ENCODE measurements around the gene ROR2. TPM values are rescaled to one million over a fixed set of nuclear protein-coding genes. Genes with fewer than 3 reads are reported as not detected.

ROR2 gene
- total RNA-seq, 2 donors from 2014 or later: 24.7 to 28.4 TPM

DNA sequence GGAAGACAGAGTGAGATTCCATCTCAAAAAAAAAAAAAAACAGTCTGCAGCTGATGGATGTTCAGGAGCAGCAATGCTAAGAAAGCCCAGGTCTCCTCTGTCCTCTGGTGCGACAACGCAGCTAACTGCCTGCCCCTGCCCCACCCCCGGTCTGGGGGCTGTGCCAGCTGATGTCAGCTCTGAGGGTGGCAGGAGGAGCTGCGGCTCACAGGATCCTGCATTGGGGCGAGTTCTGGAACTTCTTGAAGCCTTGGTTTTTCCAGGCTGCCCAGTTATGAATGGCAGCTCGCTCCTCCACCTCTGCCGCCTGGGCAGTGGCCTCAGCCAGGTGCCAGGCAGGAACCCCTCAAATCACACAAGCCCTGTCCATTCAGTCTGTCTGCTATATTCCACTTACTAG is 113.5 kb downstream of the ROR2 start:
- intact Hi-C loops (cut with DNase I): loop anchor here in 1 of 2 donors (5.0 kb wide), 1 partner anchor 36 kb away; no protein-coding TSS in a partner anchor
- peak; percentile 75 for DNase-seq (ENCODE audit: low spot score)

DNA sequence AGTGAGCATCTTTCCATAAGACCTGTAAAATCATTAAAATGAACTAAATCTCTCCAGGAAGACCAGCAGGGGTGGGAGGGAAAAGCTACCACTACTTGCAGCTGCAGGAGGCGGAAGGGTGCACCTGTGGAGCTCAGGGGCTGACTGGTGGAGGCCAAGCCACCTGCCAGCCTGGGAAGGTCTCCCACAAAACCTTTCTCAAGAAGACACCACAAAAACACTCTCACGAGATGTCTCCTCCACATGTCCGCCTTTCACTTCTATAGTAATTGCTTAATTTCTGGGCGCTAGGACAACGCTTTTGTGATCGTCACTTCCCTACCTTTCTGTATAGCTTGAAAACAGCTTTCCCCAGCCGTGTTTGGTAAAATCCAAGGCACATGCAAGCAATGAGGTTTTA is 114.4 kb downstream of the ROR2 start:
- DNase-seq (ENCODE audit: low spot score): peak; percentile 36
- intact Hi-C loops (cut with DNase I): loop anchor here in 1 of 2 donors (5.0 kb wide), 1 partner anchor 37 kb away; no protein-coding TSS in a partner anchor

DNA sequence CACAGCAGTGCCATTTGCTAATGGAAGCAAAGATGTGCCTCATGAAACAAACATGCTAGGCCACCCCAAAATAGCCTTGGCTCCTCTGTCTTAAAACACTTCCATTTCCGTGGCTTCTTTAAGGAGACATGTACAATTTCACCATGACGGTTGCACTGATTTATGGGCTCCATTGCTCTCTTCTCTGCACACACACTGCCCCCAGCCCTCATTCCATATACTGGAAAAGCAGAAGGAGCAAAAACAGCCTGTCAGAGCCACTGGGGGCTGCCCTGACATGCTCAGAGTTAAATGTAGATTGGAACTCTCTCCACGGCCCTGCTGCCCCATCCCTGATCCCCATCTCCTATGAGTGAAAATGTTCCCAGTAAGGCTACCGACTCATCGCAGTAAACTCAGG is 114.8 kb downstream of the ROR2 start:
- peak; percentile 12 for DNase-seq (ENCODE audit: low spot score)
- intact Hi-C loops (cut with DNase I): loop anchor here in 1 of 2 donors (5.0 kb wide), 1 partner anchor 37 kb away; no protein-coding TSS in a partner anchor

DNA sequence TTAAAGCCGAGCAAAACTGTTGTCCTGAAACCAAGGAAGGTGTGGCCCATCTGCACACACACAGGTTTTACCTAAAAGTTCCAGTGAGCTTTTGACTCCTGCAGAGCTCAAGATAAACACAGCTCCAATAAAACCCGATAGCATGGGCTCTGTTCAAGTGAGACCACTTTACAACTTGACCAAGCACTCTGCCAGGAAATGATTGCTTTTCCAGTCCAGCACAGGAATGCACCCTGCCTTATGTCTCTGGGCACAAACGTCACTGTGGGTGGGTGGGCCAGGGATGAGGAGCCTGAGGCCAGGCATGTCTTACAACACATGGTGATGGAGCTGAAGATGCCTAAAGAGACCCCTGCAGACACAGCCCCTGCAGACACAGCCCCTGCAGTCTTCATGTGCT is 115.3 kb downstream of the ROR2 start:
- DNase-seq (ENCODE audit: low spot score): no peak
- intact Hi-C loops (cut with DNase I): loop anchor here in 1 of 2 donors (5.0 kb wide), 1 partner anchor 38 kb away; no protein-coding TSS in a partner anchor

DNA sequence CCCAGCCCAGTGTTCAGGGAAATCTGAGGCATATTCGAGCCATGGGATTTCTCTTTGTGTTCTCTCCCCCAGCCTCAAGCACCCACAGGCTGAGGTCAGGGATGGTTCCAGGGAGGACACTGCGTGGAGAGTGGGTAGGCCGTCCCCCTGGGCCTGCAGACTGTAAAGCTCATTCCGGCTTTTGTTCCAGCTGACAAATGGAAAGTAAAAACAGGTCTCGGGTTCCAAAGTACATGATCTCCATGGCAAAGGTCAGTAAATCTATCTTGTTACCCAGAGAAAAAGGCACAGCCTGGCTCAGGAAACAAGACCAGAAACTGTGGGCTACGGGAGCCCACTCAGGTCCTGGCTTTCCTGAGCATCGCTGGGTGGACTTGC is 116.2 kb downstream of the ROR2 start:
- intact Hi-C loops (cut with DNase I): no loop called here
- peak; percentile 65 for DNase-seq (ENCODE audit: low spot score)

DNA sequence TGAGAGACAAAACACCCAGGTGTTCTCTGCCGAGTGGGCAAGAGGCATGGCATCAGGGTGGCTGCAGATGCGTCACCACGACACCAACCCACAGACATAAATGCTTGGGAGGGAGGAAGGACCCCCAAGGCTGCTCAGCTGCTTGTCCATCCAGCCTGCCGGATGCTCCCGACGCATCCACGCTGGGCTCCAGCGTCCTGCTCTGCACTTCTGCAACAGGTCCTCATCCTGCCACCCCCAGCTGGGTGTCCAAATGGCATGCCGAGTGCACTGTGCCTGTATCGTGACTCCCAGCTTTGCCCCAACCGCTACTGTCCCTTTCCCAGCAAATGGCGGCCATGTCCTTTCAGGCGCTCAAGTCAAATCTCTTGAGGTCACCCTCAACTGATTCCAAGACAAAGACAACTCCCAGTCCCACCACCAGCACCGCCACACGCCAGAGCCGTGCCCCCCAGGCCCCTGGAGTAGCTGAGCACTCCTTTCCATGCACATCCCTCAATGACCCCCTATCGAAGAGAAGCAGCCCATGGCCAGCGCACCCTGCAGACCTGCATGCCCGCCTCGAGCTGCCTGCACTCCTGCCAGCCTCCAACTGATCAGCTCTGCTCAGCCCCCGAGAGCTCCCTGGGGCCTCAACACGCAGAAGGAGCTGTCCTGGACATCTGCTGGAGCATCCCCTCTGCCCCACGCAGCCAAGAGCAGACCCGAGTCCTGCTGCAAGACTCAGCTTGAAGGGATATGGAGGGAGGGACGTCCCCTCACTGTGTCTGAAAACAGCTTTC is 116.7 kb downstream of the ROR2 start:
- DNase-seq (ENCODE audit: low spot score): peak; percentile 66

DNA sequence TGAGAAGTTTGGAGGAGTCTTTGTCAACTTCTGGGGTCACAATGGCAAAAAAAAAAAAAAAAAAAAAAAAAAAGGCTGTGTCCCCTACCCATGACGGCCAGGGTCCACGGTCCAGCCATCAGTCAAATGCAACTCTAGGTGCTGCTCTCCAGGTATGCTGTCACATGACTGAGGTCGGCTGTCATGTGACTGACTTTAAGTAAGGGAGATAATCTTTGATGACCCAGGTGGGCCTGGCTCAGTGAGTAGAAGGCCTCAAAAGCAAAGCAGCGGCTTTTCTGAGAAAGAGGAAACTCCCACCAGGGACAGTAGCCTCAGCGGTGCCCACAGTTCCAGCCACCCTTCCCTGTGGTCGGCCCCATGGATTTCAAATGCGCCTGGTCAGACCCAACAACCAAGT is 117.7 kb downstream of the ROR2 start:
- intact Hi-C loops (cut with DNase I): no loop called here
- DNase-seq (ENCODE audit: low spot score): peak; percentile 40

More for the DNA sequence above, 116.7 kb downstream of the ROR2 start:
- intact Hi-C loops (cut with DNase I): no loop called here

DNA sequence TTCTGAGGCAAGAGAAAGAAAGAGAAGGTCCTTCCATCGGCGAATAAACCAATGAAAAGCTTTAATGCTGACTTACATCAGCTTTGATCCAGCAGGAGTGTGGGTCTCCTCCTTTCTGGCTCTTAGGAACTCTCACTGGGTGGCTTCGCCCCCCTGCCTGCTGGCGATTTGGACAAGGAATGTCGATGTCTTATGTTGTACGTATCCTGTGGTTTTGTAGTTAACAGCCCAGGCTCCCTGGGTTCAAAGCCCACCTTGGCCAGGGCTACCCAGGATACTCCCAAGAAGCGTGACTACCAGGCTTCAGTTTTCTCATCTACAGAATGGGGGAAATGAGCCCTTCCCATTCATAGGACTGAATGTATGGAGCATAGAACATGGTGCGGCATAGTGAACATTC is 124.2 kb downstream of the ROR2 start:
- intact Hi-C loops (cut with DNase I): no loop called here
- peak; percentile 14 for DNase-seq (ENCODE audit: low spot score)

DNA sequence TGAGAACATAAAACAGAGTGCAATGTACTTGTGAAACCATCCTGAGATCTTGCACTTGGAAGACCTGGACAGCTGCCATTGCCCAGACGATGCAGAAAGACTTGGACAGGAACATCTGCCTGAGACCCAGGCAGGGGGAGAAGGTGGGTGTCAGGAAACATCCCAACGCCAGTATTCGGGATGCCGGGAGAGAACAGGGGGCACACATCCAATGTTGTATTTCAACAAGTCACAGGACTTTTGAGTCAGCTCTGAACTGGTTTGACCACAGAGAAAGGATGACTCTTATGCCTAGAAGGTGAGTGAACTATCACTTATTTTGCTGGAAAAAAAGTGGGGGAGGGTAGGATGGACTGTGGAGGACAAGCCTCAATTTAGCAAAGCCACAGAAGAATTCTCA is 124.6 kb downstream of the ROR2 start:
- intact Hi-C loops (cut with DNase I): no loop called here
- DNase-seq (ENCODE audit: low spot score): peak; percentile 44

DNA sequence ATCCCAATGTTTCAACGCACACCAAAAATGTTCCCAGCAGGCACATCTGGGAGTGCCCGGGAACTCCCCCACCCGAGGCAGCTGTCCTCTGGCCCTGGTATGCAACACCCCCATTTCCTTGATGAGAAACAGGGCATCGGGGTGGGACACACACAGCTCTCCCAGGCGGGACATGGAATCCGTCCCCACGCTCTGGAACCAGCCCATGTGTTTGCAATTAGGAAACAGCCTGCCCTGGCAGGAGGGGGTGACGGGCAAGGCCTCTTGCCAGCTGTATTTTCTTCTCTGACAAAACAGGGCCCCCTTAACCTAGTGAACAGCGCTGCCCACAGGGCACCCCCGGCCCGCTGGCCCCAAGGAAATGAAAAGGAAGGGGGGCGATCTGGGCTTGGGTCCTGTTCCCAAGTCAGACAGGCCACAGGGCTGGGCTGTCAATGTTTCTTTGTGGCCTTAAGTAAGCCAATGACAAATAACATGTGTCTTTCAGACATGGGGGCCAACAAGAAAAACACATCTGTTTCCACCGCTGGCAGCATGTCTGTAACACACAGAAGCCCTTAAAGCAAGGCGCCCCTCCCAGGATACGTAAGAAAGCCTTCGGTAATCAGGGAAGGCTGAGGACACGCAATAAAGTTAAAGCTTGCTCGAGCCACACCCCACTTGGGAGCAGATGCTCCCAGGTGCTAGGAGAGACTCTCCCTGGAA is 125.3 kb downstream of the ROR2 start:
- DNase-seq (ENCODE audit: low spot score): peak; percentile 65
- intact Hi-C loops (cut with DNase I): no loop called here

DNA sequence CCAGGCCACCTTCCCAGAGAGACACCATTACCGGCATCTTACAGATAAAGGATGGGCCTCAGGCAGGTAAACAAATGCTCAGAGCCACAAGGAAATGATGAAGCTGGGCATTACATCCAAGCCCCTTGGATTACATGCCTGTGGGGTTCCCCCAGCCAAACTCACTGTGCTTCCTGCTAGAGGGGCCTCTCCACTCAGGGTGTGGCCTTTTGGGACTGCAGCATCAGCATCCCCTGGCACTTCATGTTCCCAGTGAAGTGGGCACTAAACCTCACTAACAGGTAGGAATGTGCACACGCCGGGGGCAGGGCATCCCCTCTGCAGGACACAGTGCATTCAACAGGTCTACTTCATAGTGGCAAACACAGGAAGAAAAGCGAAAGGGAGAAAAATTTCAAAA is 125.9 kb downstream of the ROR2 start:
- intact Hi-C loops (cut with DNase I): no loop called here
- peak; percentile 16 for DNase-seq (ENCODE audit: low spot score)

DNA sequence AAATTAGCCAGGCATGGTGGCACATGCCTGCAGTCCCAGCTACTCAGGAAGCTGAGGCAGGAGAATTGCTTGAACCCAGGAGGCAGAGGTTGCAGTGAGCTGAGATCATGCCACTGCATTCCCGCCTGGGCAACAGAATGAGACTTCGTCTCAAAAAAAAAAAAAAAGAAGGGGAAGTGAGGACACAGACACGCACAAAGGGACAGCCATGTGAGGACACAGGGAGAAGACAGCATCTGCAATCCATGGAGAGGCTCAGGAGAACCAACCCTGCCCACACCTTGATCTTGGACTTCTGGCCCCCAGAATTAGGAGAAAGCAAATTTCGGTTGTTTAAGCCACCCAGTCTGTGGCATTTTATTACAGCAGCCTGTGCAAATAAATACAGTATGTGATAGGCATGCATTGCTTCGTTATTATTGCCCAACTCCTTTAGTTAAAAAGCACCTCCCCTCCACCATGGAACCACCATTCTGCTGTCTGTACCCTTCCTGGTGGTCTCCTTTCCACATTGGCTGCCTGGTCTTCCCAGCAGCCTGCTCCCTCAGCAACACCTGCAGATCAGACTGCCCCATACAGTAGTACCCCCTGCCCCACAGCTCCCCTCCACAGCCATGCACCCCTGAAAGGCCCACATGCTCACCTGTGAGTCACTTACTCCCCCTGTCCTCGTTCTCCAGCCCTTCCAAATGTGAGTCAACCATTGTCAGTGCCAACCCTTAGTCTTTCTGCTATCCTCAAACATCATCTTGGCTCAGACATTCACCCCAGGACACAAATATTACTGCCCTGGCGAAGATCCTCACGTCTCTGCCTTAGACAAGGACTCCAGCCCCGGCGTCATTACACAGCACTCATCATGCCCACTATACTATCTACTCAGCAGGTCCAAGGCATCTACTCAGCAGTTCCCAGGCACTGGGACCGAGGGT is 128.8 kb downstream of the ROR2 start:
- DNase-seq (ENCODE audit: low spot score): peak; percentile 47
- intact Hi-C loops (cut with DNase I): no loop called here

DNA sequence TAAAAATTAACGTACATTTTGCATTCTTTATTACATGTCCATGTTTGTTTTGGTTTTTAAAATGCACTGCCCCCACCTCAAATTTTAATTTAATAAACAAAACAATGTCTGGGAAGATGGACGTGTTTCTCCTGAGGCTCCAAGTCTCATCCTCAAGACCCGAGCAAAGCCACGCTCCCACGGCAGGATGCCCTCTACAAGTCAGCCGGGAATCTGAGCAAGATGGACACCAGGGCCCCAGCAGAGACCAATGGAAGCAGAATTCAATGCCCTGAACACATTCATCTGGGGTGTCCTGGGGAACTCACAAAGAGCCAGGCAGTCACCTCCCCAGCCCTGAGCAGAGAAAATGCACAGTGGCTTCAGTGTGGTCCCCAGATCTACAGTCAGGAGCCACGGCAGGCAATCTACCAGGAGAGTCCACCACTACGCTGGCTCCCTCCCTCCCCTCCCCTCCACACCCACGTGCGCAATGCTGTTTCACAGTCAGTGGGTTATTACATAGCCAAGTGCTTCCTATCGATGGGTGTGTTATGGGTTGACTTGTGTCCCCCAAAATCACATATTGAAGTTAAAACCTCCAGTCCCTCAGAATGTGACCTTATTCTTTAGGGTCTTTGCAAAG is 129.8 kb downstream of the ROR2 start:
- intact Hi-C loops (cut with DNase I): no loop called here
- DNase-seq (ENCODE audit: low spot score): peak; percentile 60

DNA sequence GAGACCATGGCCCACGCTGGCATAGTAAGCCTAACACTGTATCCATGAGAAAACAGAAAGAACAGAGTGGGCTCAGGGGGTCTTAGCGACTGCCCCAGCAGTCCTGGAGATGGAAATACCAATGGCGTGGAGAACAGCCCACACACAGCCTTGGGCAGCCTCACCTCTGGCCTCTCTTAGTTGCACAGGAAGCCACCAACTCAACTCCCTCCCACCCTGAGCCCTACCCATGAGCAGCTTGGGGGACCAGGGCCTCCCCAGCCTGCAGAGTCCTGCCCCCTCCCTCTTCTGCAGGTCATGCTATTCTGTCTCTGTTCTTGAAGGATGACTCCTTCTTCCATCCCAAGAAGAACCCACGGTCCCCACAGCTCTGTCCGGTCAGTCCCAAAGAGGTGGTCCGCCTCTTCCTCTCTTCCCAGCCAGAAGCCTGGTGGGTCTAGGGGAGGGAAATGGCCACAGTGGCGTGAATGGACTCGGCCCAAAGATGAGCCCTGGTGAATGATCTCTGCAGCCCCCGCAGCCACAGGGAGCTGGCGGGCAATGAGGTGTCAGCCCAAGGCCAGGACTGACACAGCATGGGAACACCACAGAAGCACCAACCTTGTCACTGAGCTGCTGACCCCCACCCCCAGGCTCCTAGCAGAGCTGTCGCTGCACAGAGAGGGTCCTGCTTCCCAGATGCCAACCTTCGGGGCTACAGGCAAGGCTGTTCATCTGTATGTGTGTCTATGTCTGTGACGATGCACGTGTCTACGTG is 131.2 kb downstream of the ROR2 start:
- peak; percentile 35 for DNase-seq (ENCODE audit: low spot score)

DNA sequence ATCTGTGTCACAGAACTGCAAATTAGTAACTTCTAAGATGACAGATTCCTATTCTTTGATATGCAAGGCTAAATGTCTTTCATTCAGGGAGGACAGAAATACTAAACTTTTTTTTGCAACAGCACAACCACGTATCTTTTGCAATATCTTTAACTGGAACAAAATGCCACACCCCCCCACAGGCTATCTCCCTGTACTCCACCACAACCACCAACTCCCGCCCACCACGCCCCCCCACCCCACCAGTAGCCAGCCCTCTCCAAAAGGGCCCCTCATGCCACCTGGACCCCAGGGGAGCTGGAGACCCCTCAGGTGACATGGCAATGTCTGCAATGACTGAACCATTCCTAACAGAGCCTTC is 131.8 kb downstream of the ROR2 start:
- DNase-seq (ENCODE audit: low spot score): peak; percentile 31
- intact Hi-C loops (cut with DNase I): no loop called here

More for the DNA sequence above, 131.2 kb downstream of the ROR2 start:
- intact Hi-C loops (cut with DNase I): no loop called here

DNA sequence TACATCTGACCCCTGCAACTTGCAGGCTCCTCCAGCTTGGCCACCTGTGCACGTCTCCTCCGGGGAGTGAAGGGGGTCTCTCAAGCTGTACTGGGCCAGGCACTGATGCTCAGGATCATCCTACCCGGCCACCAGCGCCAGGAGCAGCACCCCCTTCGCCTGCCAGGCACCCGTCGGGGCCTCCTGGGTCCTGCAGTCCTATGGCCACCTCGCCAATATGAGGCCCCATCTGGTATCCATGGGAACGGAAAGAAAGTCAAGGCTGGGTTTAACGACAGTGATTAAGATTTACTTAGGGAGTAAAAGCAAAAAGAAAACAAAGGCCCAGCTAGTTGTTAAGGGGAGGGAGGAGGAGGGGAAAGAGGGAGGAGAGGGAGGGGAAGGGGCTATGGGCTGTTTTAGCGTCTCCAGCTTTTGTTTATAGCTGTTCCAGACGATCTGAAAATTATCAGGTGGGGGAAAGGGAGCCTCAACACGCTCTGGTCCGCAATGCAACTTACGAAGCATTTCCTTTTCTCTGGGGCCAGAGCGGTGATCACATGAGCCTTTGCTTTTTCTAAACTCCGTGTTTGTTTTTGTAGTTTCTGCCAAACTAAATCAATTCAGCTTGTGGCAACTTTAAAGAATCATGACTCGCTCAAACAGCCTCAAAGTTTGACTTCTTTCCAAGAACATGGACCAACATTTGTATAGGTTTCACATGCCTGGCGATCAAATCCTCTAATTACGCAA is 132.4 kb downstream of the ROR2 start:
- intact Hi-C loops (cut with DNase I): loop anchor here in 1 of 2 donors (1.0 kb wide), 1 partner anchor 49 kb away; no protein-coding TSS in a partner anchor
- DNase-seq (ENCODE audit: low spot score): no peak

DNA sequence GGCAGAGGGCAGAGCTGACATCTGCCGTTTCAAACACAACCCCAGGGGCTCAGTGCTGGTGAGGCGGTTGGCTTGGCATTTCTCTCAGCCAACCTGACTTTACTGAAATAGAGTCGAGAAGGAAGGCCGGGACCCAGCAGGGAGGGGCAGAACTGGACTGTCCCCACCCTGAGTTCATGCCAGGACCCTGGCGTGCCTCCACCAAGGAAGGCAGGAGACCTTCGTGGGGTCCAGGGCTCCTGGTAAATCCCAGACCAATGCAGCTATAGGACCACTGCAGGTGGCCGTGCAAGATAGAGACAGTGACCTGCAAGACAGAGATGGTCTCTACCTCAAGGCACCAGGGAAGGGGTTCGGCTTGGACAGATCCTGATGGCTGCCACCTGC is 132.9 kb downstream of the ROR2 start:
- peak; percentile 49 for DNase-seq (ENCODE audit: low spot score)
- intact Hi-C loops (cut with DNase I): loop anchor here in 1 of 2 donors (1.0 kb wide), 1 partner anchor 49 kb away; no protein-coding TSS in a partner anchor

DNA sequence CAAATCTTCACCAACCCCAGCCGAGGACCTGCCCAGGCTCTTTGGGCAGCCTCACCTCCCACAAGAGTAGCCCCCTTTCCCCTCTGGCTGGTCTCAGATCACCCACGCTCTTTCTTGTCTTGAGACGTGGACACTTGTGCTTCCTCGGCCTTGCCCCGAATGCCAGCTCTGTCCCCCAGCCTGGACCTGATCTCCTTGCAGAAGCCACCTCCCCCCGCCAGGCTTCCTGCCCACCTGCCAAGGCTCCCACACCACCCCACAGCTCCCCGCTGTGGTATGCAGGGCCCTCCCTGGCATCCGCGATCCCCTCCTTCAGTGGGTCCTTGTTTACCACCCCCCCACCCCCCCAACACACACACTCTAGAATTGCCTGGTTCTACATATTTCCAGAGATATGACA is 133.7 kb downstream of the ROR2 start:
- intact Hi-C loops (cut with DNase I): no loop called here

More for the DNA sequence above, 133.7 kb downstream of the ROR2 start:
- DNase-seq (ENCODE audit: low spot score): peak; percentile 25

All from posterior vena cava (tissue), 2 donors.